Activated T-cell treated with anti-CD3 and anti-CD28 coated beads for 4 hours (primary cell): Measurements from ENCODE around the gene LIFR.
"Not testable (repeated sequence)": the region's sequence is repeated elsewhere in the genome, so short reads cannot be mapped to it uniquely, and the experiment has no call there.

Experiments
- DNase-seq: peaks from one replicate; pipeline ENCODE4 v3.0.0-alpha.2; 2020

The LIFR gene

GRCh38 chr5:38556599-38557307 is at the start of gene LIFR:
TSS of gene LIFR (minus strand) at chr5:38556646. CDS start at chr5:38530647, 25,999 bp downstream.
- peak; percentile 28 for DNase-seq

- no peak for DNase-seq
These were observed 49.2 kb upstream of the LIFR start for GRCh38 chr5:38605610-38606009.

GRCh38 chr5:38603691-38604090 is 47.2 kb upstream of the LIFR start:
- no peak for DNase-seq

- DNase-seq, result no peak
These were observed 46.2 kb upstream of the LIFR start for GRCh38 chr5:38602641-38603040.

GRCh38 chr5:38601863-38602298 is 45.4 kb upstream of the LIFR start:
- no peak for DNase-seq

- no peak for DNase-seq
These were observed 44.9 kb upstream of the LIFR start for GRCh38 chr5:38601133-38601862.

- DNase-seq, result no peak
These were observed 44.0 kb upstream of the LIFR start for GRCh38 chr5:38600329-38601045.

GRCh38 chr5:38599751-38600150 is 43.3 kb upstream of the LIFR start:
- DNase-seq, result not testable (repeated sequence)

- DNase-seq, result no peak
These were observed 42.7 kb upstream of the LIFR start for GRCh38 chr5:38598994-38599617.

GRCh38 chr5:38598296-38598993 is 42.0 kb upstream of the LIFR start:
- no peak for DNase-seq

GRCh38 chr5:38596981-38597380 is 40.5 kb upstream of the LIFR start:
- no peak for DNase-seq

- no peak for DNase-seq
These were observed 38.8 kb upstream of the LIFR start for GRCh38 chr5:38595132-38595745.

- DNase-seq, result no peak
These were observed 37.5 kb upstream of the LIFR start for GRCh38 chr5:38593959-38594358.

GRCh38 chr5:38591523-38591849 is 35.0 kb upstream of the LIFR start:
- no peak for DNase-seq

GRCh38 chr5:38590838-38591522 is 34.5 kb upstream of the LIFR start:
- DNase-seq, result no peak

- no peak for DNase-seq
These were observed 33.2 kb upstream of the LIFR start for GRCh38 chr5:38589629-38590028.

GRCh38 chr5:38585816-38586215 is 29.4 kb upstream of the LIFR start:
- DNase-seq, result no peak

GRCh38 chr5:38583500-38583899 is 27.1 kb upstream of the LIFR start:
- no peak for DNase-seq

GRCh38 chr5:38582975-38583319 is 26.5 kb upstream of the LIFR start:
- DNase-seq, result no peak

- DNase-seq, result no peak
These were observed 26.0 kb upstream of the LIFR start for GRCh38 chr5:38582293-38582974.

GRCh38 chr5:38581597-38581996 is 25.2 kb upstream of the LIFR start:
- DNase-seq, result no peak
